Activated naive CD8-positive, alpha-beta T cell treated with anti-CD3 and anti-CD28 coated beads for 36 hours (primary cell): ENCODE measurements around the gene MATN4. TPM values are rescaled to one million over a fixed set of nuclear protein-coding genes. Genes with fewer than 3 reads are reported as not detected.

ENCODE experiments used
- DNase-seq: peaks from one replicate; pipeline ENCODE4 v3.0.0; 2021
- H3K27ac Mint-ChIP-seq: one replicate; pipeline ENCODE4 v1.8.0; 2022; ENCODE audit warnings: mild to moderate bottlenecking, moderate library complexity, mixed read lengths
- H3K27me3 Mint-ChIP-seq: one replicate; pipeline ENCODE4 v1.8.0; 2022; ENCODE audit warnings: mild to moderate bottlenecking, mixed read lengths
- H3K36me3 Mint-ChIP-seq: one replicate; pipeline ENCODE4 v1.8.0; 2021; ENCODE audit warnings: mild to moderate bottlenecking, mixed read lengths
- H3K4me1 Mint-ChIP-seq: one replicate; pipeline ENCODE4 v1.8.0; 2021; ENCODE audit warnings: mixed read lengths
- H3K4me3 Mint-ChIP-seq: one replicate; pipeline ENCODE4 v1.8.0; 2022; ENCODE audit warnings: mild to moderate bottlenecking, moderate library complexity, mixed read lengths
- H3K9me3 Mint-ChIP-seq: one replicate; pipeline ENCODE4 v1.8.0; 2022; ENCODE audit warnings: mixed read lengths
- total RNA-seq, 2 experiments: library from RNA; stranded (reverse); gene quantifications; one replicate each; pipeline ENCODE4 v1.2.3, GENCODE V29; 2021

The MATN4 gene
- total RNA-seq, 2 experiments from 2014 or later, result 0.64 to 1.1 TPM

GRCh38 chr20:45266977-45267376, 41.1 kb downstream of the MATN4 start:
- Mint-ChIP-seq H3K9me3 (no peaks in the 10 kb centered on the region), H3K4me1 (no peaks in the 10 kb centered on the region), H3K27me3 (peaks cover 49% of the 10 kb centered on the region), H3K36me3 (no peaks in the 10 kb centered on the region), H3K27ac (no peak overlapping the region), H3K4me3 (no peak overlapping the region)
- DNase-seq, result no peak

GRCh38 chr20:45263556-45264266, 44.4 kb downstream of the MATN4 start:
- no peaks in the 10 kb centered on the region for H3K4me1 Mint-ChIP-seq
- no peak overlapping the region for H3K27ac Mint-ChIP-seq
- no peak for DNase-seq
- H3K9me3 Mint-ChIP-seq, result no peaks in the 10 kb centered on the region
- H3K27me3 Mint-ChIP-seq, result peaks cover 40% of the 10 kb centered on the region
- no peaks in the 10 kb centered on the region for H3K36me3 Mint-ChIP-seq
- no peak overlapping the region for H3K4me3 Mint-ChIP-seq

GRCh38 chr20:45258664-45259063, 49.4 kb downstream of the MATN4 start:
- H3K27me3 Mint-ChIP-seq, result peaks cover 33% of the 10 kb centered on the region
- DNase-seq, result no peak
- H3K36me3 Mint-ChIP-seq, result no peaks in the 10 kb centered on the region
- no peak overlapping the region for H3K27ac Mint-ChIP-seq
- peaks cover 7% of the 10 kb centered on the region for H3K4me1 Mint-ChIP-seq
- no peak overlapping the region for H3K4me3 Mint-ChIP-seq
- H3K9me3 Mint-ChIP-seq, result no peaks in the 10 kb centered on the region

GRCh38 chr20:45258259-45258658, 49.8 kb downstream of the MATN4 start:
- Mint-ChIP-seq H3K9me3 (no peaks in the 10 kb centered on the region), H3K4me1 (peaks cover 7% of the 10 kb centered on the region), H3K36me3 (no peaks in the 10 kb centered on the region), H3K27ac (no peak overlapping the region), H3K27me3 (peaks cover 33% of the 10 kb centered on the region), H3K4me3 (no peak overlapping the region)
- no peak for DNase-seq

GRCh38 chr20:45257711-45258110, 50.4 kb downstream of the MATN4 start:
- no peaks in the 10 kb centered on the region for H3K36me3 Mint-ChIP-seq
- H3K4me1 Mint-ChIP-seq, result peaks cover 7% of the 10 kb centered on the region
- H3K27me3 Mint-ChIP-seq, result peaks cover 29% of the 10 kb centered on the region
- DNase-seq, result no peak
- no peak overlapping the region for H3K27ac Mint-ChIP-seq
- H3K4me3 Mint-ChIP-seq, result no peak overlapping the region
- no peaks in the 10 kb centered on the region for H3K9me3 Mint-ChIP-seq

GRCh38 chr20:45257161-45257560, 50.9 kb downstream of the MATN4 start:
- no peak for DNase-seq
- Mint-ChIP-seq H3K27ac (no peak overlapping the region), H3K4me1 (peaks cover 7% of the 10 kb centered on the region), H3K4me3 (no peak overlapping the region), H3K27me3 (peaks cover 30% of the 10 kb centered on the region), H3K9me3 (no peaks in the 10 kb centered on the region), H3K36me3 (no peaks in the 10 kb centered on the region)

- H3K27ac Mint-ChIP-seq, result no peak within 1 kb of the TSS
- no peaks in the 10 kb centered on the region for H3K36me3 Mint-ChIP-seq
- H3K27me3 Mint-ChIP-seq, result peaks cover 38% of the 10 kb centered on the region
- peaks cover 7% of the 10 kb centered on the region for H3K4me1 Mint-ChIP-seq
- H3K9me3 Mint-ChIP-seq, result no peaks in the 10 kb centered on the region
- no peak within 1 kb of the TSS for H3K4me3 Mint-ChIP-seq
- DNase-seq, result no peak
These were observed 53.5 kb downstream of the MATN4 start, which contains the start of gene SLPI for GRCh38 chr20:45254383-45255262. SLPI (minus strand) TSS chr20:45254564; CDS start chr20:45254543, 21 bp downstream.

GRCh38 chr20:45253261-45253660, 54.8 kb downstream of the MATN4 start:
- Mint-ChIP-seq H3K4me1 (peaks cover 7% of the 10 kb centered on the region), H3K36me3 (no peaks in the 10 kb centered on the region), H3K9me3 (no peaks in the 10 kb centered on the region), H3K27me3 (peaks cover 41% of the 10 kb centered on the region), H3K27ac (no peak overlapping the region), H3K4me3 (no peak overlapping the region)
- DNase-seq, result no peak

- no peaks in the 10 kb centered on the region for H3K36me3 Mint-ChIP-seq
- DNase-seq, result no peak
- peaks cover 4% of the 10 kb centered on the region for H3K4me1 Mint-ChIP-seq
- no peaks in the 10 kb centered on the region for H3K9me3 Mint-ChIP-seq
- H3K27me3 Mint-ChIP-seq, result peaks cover 50% of the 10 kb centered on the region
- no peak overlapping the region for H3K27ac Mint-ChIP-seq
- H3K4me3 Mint-ChIP-seq, result no peak overlapping the region
These were observed 56.1 kb downstream of the MATN4 start for GRCh38 chr20:45251884-45252560.

GRCh38 chr20:45248609-45249008, 59.5 kb downstream of the MATN4 start:
- Mint-ChIP-seq H3K4me1 (no peaks in the 10 kb centered on the region), H3K36me3 (no peaks in the 10 kb centered on the region), H3K4me3 (no peak overlapping the region), H3K27me3 (peaks cover 68% of the 10 kb centered on the region), H3K27ac (no peak overlapping the region), H3K9me3 (no peaks in the 10 kb centered on the region)
- DNase-seq, result no peak

GRCh38 chr20:45247865-45248264, 60.2 kb downstream of the MATN4 start:
- DNase-seq, result no peak
- Mint-ChIP-seq H3K4me1 (no peaks in the 10 kb centered on the region), H3K27me3 (peaks cover 75% of the 10 kb centered on the region), H3K36me3 (no peaks in the 10 kb centered on the region), H3K9me3 (no peaks in the 10 kb centered on the region), H3K27ac (no peak overlapping the region), H3K4me3 (no peak overlapping the region)

- no peak overlapping the region for H3K4me3 Mint-ChIP-seq
- H3K27ac Mint-ChIP-seq, result no peak overlapping the region
- no peaks in the 10 kb centered on the region for H3K9me3 Mint-ChIP-seq
- H3K36me3 Mint-ChIP-seq, result no peaks in the 10 kb centered on the region
- H3K27me3 Mint-ChIP-seq, result peaks cover 71% of the 10 kb centered on the region
- DNase-seq, result no peak
- no peaks in the 10 kb centered on the region for H3K4me1 Mint-ChIP-seq
These were observed 62.0 kb downstream of the MATN4 start for GRCh38 chr20:45246109-45246508.
